ES-I3 (cell line): ENCODE results near the gene NCKAP5.

Experiments
- H3K36me3 ChIP-seq: 2 replicates; pipeline ENCODE4 v1.6.1; 2013; ENCODE audit warnings: mild to moderate bottlenecking, low read length, control low read depth, moderate library complexity; ENCODE audit not compliant: insufficient read depth
- H3K4me1 ChIP-seq: 2 replicates; pipeline ENCODE4 v1.6.1; 2013; ENCODE audit warnings: mild to moderate bottlenecking, control low read depth, low read length; ENCODE audit not compliant: insufficient read depth
- H3K9ac ChIP-seq: 2 replicates; pipeline ENCODE4 v1.6.1; 2013; ENCODE audit warnings: low read depth, mild to moderate bottlenecking, low read length, moderate library complexity
- H3K9me3 ChIP-seq: 2 replicates; pipeline ENCODE4 v1.6.1; 2013; ENCODE audit warnings: mild to moderate bottlenecking, low read length, moderate library complexity; ENCODE audit not compliant: control insufficient read depth, insufficient read depth

NCKAP5 gene

GRCh38 chr2:133382566-133382965, 185.7 kb downstream of the NCKAP5 start:
- Histone ChIP-seq H3K9me3 (no peaks in the 10 kb centered on the region), H3K36me3 (no peaks in the 10 kb centered on the region), H3K9ac (no peak overlapping the region), H3K4me1 (peaks cover 3% of the 10 kb centered on the region)

- H3K4me1 ChIP-seq, result peaks cover 9% of the 10 kb centered on the region
Observed at GRCh38 chr2:133380991-133381390, 187.3 kb downstream of the NCKAP5 start.

DNA sequence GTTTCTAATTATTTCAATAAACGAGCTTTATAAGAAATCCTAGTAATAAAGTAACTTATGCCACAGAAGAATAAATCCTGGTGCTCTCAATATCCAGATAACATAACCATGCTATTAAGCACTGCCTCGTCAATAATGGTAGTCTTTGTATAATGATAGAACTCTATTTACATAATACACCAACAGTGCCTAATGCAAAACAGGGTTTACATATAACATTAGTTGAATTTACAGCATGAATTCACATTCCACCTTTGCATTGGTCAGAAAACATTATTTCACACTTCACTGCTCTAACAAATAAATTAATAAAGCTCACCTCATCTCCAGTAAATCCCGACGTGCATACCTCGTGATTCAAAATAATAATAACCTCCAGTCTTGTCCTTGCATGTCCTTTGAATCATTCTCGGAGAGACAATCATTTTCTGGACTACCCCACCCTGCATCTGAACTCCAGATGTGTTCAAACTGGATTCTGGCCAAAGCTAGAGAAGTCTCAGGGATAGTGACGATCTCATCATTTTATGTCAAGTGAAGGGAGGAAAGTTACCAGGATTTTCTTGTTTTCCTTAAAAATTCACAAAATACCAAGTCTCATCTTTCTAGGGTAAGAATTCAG, 189.2 kb downstream of the NCKAP5 start:
- peaks cover 9% of the 10 kb centered on the region for H3K4me1 ChIP-seq
- no peaks in the 10 kb centered on the region for H3K9me3 ChIP-seq
- H3K36me3 ChIP-seq, result no peaks in the 10 kb centered on the region
- H3K9ac ChIP-seq, result no peak overlapping the region

More at GRCh38 chr2:133380991-133381390, 187.3 kb downstream of the NCKAP5 start:
- Histone ChIP-seq H3K36me3 (no peaks in the 10 kb centered on the region), H3K9me3 (no peaks in the 10 kb centered on the region), H3K9ac (no peak overlapping the region)

- Histone ChIP-seq H3K9ac (no peak overlapping the region), H3K36me3 (no peaks in the 10 kb centered on the region), H3K4me1 (peaks cover 9% of the 10 kb centered on the region), H3K9me3 (no peaks in the 10 kb centered on the region)
Observed at GRCh38 chr2:133378386-133378785, 189.9 kb downstream of the NCKAP5 start.

DNA sequence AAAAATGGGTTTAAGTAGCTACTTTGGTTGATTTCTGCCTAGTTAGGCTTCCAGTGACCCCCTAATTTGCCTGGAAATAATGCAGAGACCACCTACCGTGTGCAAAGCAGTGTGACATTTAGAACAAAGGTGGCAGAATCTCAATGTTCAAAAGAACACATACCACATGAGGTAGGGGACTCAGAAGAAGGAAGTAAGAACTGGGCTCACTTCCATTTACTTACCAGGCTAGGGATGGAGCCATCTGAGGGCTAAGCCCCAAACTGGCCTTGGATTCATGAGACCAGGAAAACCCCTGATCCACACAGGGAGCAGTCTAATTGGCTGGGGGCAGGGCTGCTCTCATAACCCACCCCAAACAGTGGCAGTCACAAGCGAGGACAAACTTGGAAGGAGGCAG, 190.7 kb downstream of the NCKAP5 start:
- no peaks in the 10 kb centered on the region for H3K36me3 ChIP-seq
- H3K4me1 ChIP-seq, result peaks cover 9% of the 10 kb centered on the region
- H3K9me3 ChIP-seq, result no peaks in the 10 kb centered on the region
- H3K9ac ChIP-seq, result no peak overlapping the region

DNA sequence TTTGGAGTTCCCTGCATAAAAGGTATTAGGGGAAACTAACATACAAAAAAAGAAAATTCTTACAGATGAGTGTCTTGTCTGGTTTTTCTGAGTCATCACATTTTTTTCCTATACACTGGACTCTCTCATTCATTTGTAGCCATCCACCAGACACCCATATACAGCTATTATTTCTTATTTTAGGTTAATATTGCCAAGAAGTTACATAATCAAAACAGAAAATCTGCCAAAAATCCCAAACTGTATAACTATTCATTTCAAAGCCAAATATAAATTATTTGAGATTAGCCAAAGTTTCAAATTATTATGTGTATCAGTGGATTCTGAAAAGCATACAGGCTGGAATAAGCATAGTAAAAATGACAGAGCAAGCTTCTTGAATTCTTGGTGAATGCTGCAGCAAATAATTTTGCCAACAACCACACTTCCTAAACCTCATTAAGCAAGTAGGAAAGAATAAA, 191.2 kb downstream of the NCKAP5 start:
- Histone ChIP-seq H3K9ac (no peak overlapping the region), H3K36me3 (no peaks in the 10 kb centered on the region), H3K4me1 (peaks cover 9% of the 10 kb centered on the region), H3K9me3 (no peaks in the 10 kb centered on the region)

DNA sequence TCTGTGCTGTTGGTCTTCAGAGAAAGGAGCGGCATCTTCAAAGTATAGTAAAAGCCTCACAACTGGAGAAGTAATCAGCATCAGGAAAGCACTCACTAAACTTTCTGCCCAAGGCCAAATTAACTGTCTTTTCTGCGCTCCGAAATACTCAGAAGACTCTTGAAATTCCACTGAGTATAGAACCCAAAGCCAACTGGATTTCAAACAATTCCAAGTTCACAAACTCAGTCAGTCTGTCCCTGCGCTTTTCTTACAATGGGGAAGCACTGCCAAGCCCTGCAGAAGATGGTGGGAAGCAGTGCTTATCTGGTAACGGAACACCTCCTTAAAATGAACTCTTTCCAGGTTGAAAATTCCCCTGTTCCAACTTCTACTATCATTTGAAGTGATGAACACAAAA, 193.5 kb downstream of the NCKAP5 start:
- Histone ChIP-seq H3K9ac (no peak overlapping the region), H3K36me3 (no peaks in the 10 kb centered on the region), H3K9me3 (no peaks in the 10 kb centered on the region), H3K4me1 (peaks cover 15% of the 10 kb centered on the region)

DNA sequence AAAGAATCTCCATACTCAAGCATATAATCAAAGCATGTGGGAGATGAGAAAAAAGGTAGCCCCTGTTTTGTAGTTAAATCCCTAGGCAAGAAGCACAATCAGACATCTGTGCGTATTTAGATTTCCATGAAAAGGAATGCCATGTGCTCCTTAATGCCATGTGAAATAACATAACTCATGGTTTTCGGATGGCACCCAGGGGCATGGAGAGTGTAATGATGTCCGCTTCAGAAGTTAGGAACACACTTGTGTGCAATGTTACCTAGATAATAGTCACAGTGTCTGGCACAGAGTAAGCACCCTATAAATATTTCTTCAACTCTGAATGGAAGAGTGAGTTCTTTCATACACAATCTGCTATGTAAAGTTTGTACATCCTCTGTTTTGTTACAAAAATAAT, 197.0 kb downstream of the NCKAP5 start:
- Histone ChIP-seq H3K4me1 (peaks cover 12% of the 10 kb centered on the region; the same call in 1 of the 2 replicates), H3K36me3 (no peaks in the 10 kb centered on the region), H3K9ac (no peak overlapping the region), H3K9me3 (no peaks in the 10 kb centered on the region)

- peaks cover 12% of the 10 kb centered on the region; the same call in 1 of the 2 replicates for H3K4me1 ChIP-seq
- H3K9me3 ChIP-seq, result no peaks in the 10 kb centered on the region
- no peak overlapping the region for H3K9ac ChIP-seq
- H3K36me3 ChIP-seq, result no peaks in the 10 kb centered on the region
Observed at GRCh38 chr2:133369901-133370658, 198.2 kb downstream of the NCKAP5 start.

DNA sequence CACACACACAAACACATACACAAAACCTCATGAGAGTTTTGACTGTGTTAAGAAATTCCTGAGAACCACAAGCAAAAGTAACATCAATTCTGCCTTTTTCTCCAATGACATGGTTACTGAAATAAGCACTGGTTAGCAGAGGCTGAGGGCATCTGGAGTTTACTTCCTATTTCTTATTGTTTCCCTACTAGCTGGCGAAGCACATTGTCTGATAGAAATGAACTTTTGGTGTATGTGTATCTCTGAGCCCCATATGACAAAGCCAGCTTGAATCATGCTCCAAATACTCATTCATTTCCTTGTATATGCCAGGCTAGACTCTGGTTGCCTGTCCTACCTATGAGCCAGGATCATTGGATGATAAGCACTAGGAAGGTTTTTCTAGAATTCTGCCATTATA, 203.1 kb downstream of the NCKAP5 start:
- H3K36me3 ChIP-seq, result no peaks in the 10 kb centered on the region
- H3K4me1 ChIP-seq, result peaks cover 11% of the 10 kb centered on the region; the same call in 1 of the 2 replicates
- no peak overlapping the region for H3K9ac ChIP-seq
- H3K9me3 ChIP-seq, result no peaks in the 10 kb centered on the region

- no peak overlapping the region for H3K9ac ChIP-seq
- H3K36me3 ChIP-seq, result no peaks in the 10 kb centered on the region
- H3K4me1 ChIP-seq, result 0 out of 2 replicates have a peak, but pooled peaks cover 9% of the 10 kb centered on the region
- no peaks in the 10 kb centered on the region for H3K9me3 ChIP-seq
Observed at GRCh38 chr2:133364636-133365035, 203.6 kb downstream of the NCKAP5 start.

GRCh38 chr2:133363884-133364283, 204.4 kb downstream of the NCKAP5 start:
- Histone ChIP-seq H3K9ac (no peak overlapping the region), H3K4me1 (0 out of 2 replicates have a peak, but pooled peaks cover 7% of the 10 kb centered on the region), H3K9me3 (no peaks in the 10 kb centered on the region), H3K36me3 (no peaks in the 10 kb centered on the region)

DNA sequence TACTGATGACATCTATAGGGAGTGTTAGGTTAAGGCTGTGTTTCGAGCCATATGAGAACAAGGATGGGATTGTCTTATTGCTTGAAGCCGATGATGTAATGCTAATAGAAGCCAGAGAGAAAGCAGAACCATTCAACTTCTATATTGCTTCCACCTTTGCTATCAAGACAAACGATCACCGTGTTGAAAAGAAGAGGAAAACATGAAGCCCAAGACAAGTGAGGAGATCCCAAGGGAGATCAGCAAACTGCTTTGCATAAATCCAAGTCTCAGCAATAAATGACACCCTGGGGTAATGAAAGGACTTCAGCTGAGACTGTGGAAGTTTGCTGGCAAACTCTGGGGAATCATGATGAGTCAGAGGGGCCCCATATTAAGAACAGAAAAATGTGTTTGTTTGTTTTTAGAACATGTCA, 206.2 kb downstream of the NCKAP5 start:
- H3K9ac ChIP-seq, result no peak overlapping the region
- H3K9me3 ChIP-seq, result no peaks in the 10 kb centered on the region
- no peaks in the 10 kb centered on the region for H3K36me3 ChIP-seq
- 0 out of 2 replicates have a peak, but pooled peaks cover 3% of the 10 kb centered on the region for H3K4me1 ChIP-seq

DNA sequence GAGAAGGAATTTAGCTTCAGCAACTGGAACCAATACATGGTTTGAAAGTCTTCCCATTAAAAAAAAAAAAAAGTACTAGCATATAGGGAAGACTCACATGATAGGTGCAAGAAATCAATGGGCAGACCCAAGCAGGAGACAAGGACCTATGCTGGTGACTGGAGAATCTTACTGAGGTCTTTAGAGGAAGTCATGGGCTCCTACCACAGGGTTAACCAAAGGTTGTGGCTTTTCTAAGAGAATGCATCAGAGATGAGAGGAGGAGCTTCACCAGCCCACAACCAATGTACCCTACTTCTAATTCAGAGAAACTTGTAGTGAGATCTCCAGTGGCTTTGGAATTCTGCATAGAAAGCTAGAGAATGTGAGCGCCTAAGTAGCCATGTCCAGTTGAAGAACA, 207.4 kb downstream of the NCKAP5 start:
- H3K9me3 ChIP-seq, result no peaks in the 10 kb centered on the region
- no peak overlapping the region for H3K9ac ChIP-seq
- 0 out of 2 replicates have a peak, but pooled peaks cover 3% of the 10 kb centered on the region for H3K4me1 ChIP-seq
- H3K36me3 ChIP-seq, result no peaks in the 10 kb centered on the region

- no peak overlapping the region for H3K9ac ChIP-seq
- H3K36me3 ChIP-seq, result no peaks in the 10 kb centered on the region
- 0 out of 2 replicates have a peak, but pooled peaks cover 3% of the 10 kb centered on the region for H3K4me1 ChIP-seq
- no peaks in the 10 kb centered on the region for H3K9me3 ChIP-seq
Observed at GRCh38 chr2:133360190-133360589, 208.1 kb downstream of the NCKAP5 start.
